Kidney (tissue), 14 donors: Measurements from ENCODE around the gene HSF4. TPM values are rescaled to one million over a fixed set of nuclear protein-coding genes. Genes with fewer than 3 reads are reported as not detected.

Experiments
- DNase-seq, 5 donors: peaks; one replicate each; pipeline ENCODE4 v3.0.0-alpha.2; 2013 to 2020
- FAIRE-seq: peaks from 2 replicates; lab custom pipeline; 2012; peaks lifted over from hg19 to GRCh38; lab: Jason Lieb, UNC
- H3K27ac ChIP-seq, 2 donors: one replicate each; pipeline ENCODE4 v1.7.0; 2013; ENCODE audit warnings: low read depth in 2 of 2, low read length in 2 of 2, inconsistent platforms in 1 of 2
- H3K27me3 ChIP-seq: one replicate; pipeline ENCODE4 v1.7.1; 2013; ENCODE audit warnings: low read length, inconsistent platforms; ENCODE audit not compliant: control insufficient read depth, insufficient read depth
- H3K36me3 ChIP-seq, 3 donors: one replicate each; pipeline versions ENCODE4 v1.7.0 to v1.7.1; 2013; ENCODE audit warnings: low read length in 3 of 3, control low read depth in 1 of 3, inconsistent platforms in 1 of 3; ENCODE audit not compliant: insufficient read depth in 3 of 3, control insufficient read depth in 2 of 3
- H3K4me1 ChIP-seq, 3 donors: one replicate each; pipeline versions ENCODE4 v1.7.0 to v1.7.1; 2013; ENCODE audit warnings: low read length in 3 of 3, inconsistent platforms in 1 of 3, low read depth in 1 of 3; ENCODE audit not compliant: control insufficient read depth in 2 of 3, insufficient read depth in 2 of 3
- H3K4me3 ChIP-seq, 3 donors: one replicate each; pipeline versions ENCODE4 v1.7.0 to v1.8.1; 2013; ENCODE audit warnings: low read length in 3 of 3, control low read depth in 1 of 3, inconsistent platforms in 1 of 3
- H3K9ac ChIP-seq, 3 donors: one replicate each; pipeline versions ENCODE4 v1.7.0 to v1.7.1; 2013; ENCODE audit warnings: low read length in 3 of 3, control low read depth in 1 of 3, inconsistent platforms in 1 of 3
- H3K9me3 ChIP-seq, 3 donors: one replicate each; pipeline versions ENCODE4 v1.7.0 to v1.7.1; 2013; ENCODE audit warnings: low read length in 3 of 3, control low read depth in 1 of 3, inconsistent platforms in 1 of 3; ENCODE audit not compliant: control insufficient read depth in 2 of 3, insufficient read depth in 1 of 3
- CTCF ChIP-seq: IDR thresholded peaks from 3 replicates; pipeline ENCODE4 v1.5.1; 2012; ENCODE audit warnings: mild to moderate bottlenecking, moderate library complexity, borderline replicate concordance; ENCODE audit not compliant: insufficient read depth; ENCODE audit errors: extremely low read depth
- intact Hi-C: fragments of 100-400 bp; cut with DNase I; formaldehyde crosslinking; loops from one replicate; pipeline ENCODE4 v1.11.1; 2022
- polyA plus RNA-seq: library from polyadenylated mRNA; stranded (reverse); fragments of 350-450 nt; fragmentation: Illumina TruSeq; extraction: RNeasy Lipid Tissue Mini Kit (QIAGEN cat#74804); gene quantifications from one replicate; pipeline ENCODE4 v1.2.3, GENCODE V29; 2014; ENCODE audit warnings: low read depth, low replicate concordance; ENCODE audit not compliant: insufficient read depth
- total RNA-seq: library from RNA; stranded (reverse); fragmentation: NEBNext Ultra II Directional; extraction: Animal tissue kit (Norgen Biotek cat#: 25700); gene quantifications from one replicate; pipeline ENCODE4 v1.2.1, GENCODE V29; 2021
- donor health status: control.
- donor health status: control.
- donor health status: control.
- donor health status: control.
- donor health status: control.
- donor health status: DM: yes; HTN: yes; CAD: no.
- donor health status: Normal renal cell carcinoma (clear cell type).

Gene HSF4
- total and polyA plus RNA-seq, 2 donors from 2014 or later: 26.7 to 37.9 TPM

DNA sequence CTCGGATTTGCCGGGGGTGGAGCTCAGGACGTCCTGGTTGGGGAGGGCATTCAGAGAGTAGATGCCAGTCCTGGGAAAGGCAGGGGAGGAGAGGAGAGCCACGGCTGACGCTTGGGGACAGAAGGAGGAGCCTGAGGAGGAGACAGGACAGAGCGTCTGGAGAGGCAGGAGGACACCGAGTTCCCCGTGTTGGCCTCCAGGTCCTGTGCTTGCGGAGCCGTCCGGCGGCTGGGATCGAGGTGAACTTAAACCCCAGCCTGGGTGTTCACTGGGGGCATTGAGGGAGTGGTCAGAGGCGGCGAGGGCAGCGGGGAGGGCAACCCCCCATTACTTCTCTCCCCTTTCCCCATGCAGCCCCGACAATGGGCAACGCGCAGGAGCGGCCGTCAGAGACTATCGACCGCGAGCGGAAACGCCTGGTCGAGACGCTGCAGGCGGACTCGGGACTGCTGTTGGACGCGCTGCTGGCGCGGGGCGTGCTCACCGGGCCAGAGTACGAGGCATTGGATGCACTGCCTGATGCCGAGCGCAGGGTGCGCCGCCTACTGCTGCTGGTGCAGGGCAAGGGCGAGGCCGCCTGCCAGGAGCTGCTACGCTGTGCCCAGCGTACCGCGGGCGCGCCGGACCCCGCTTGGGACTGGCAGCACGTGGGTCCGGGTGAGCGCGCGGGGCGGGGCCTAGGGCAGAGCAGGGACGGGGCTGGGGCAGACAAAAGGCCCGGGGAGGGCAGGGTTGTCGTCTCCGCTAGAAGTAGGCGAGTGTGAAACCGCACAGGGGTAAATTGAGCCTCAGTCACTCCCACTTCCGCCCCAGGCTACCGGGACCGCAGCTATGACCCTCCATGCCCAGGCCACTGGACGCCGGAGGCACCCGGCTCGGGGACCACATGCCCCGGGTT is 9.5 kb downstream of the HSF4 start:
- Histone ChIP-seq H3K36me3 (no peaks in the 10 kb centered on the region), H3K9me3 (no peaks in the 10 kb centered on the region), H3K27me3 (peaks cover 19% of the 10 kb centered on the region), H3K4me3 (peak overlapping the region; percentile 28 to 64 (median 47)), H3K4me1 (peaks cover 0 to 46% (median 9%) of the 10 kb centered on the region in 3 donors), H3K9ac (peak overlapping the region in 2 of 3 donors; percentile 32 to 71), H3K27ac (peak overlapping the region; percentile 81 to 90)
- TF ChIP-seq CTCF: peak; percentile 23
- DNase-seq (peak; percentile 78 to 96 (median 84)), FAIRE-seq (no peak)
- intact Hi-C loops: no loop called here

GRCh38 chr16:67174706-67175231 is 10.2 kb downstream of the HSF4 start:
- peak overlapping the region in 1 of 3 donors; percentile 71 for H3K9ac ChIP-seq
- peaks cover 16% of the 10 kb centered on the region for H3K27me3 ChIP-seq
- intact Hi-C loops: no loop called here
- H3K4me1 ChIP-seq: peaks cover 0 to 41% (median 9%) of the 10 kb centered on the region in 3 donors
- DNase-seq (peak in 2 of 5 donors; percentile 57 to 82), FAIRE-seq (no peak)
- H3K36me3 ChIP-seq: no peaks in the 10 kb centered on the region
- H3K27ac ChIP-seq: peak overlapping the region; percentile 81 to 90
- TF ChIP-seq CTCF: no peak
- H3K4me3 ChIP-seq: peak overlapping the region in 2 of 3 donors; percentile 29 to 64
- H3K9me3 ChIP-seq: no peaks in the 10 kb centered on the region

DNA sequence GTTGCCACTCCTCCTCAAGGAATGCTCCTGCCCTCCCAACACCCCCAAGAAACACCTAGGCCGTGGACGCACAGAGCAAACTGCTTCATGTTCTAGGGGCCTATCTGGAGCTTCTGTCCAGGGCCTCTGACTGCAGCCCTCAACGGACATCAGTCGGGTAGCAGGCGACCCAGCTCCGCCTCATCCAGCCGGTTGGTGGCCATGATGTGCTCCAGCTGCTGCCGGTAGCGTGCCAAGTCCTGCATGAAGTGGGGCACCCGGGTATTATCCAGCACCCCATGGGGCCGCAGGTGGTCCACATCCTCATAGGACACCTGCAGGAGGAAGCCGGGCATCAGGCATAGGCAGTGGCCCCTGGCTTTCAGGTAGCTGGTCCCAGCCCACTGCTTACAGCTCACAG is 12.1 kb downstream of the HSF4 start:
- Histone ChIP-seq H3K27me3 (peaks cover 14% of the 10 kb centered on the region), H3K9me3 (no peaks in the 10 kb centered on the region), H3K4me1 (peaks cover 0 to 33% (median 5%) of the 10 kb centered on the region in 3 donors), H3K27ac (no peak overlapping the region), H3K9ac (no peak overlapping the region), H3K4me3 (no peak overlapping the region), H3K36me3 (no peaks in the 10 kb centered on the region)
- FAIRE-seq (no peak), DNase-seq (peak in 1 of 5 donors; percentile 80)
- no peak for TF ChIP-seq CTCF
- intact Hi-C loops: no loop called here
